Keratinocyte (primary cell): ENCODE measurements around the gene FGFR2.

Experiments used
- EZH2 ChIP-seq: IDR thresholded peaks from one replicate; pipeline ENCODE4 v1.6.1; 2012; ENCODE audit warnings: inconsistent platforms, mild to moderate bottlenecking, low read length, moderate library complexity
- TF ChIP-seq, protein P1 (sequence below), 3 experiments: IDR thresholded peaks in 1 of 3; conservative IDR thresholded peaks in 1 of 3; optimal IDR thresholded peaks in 1 of 3; 2 replicates in 2 of 3; 3 replicates in 1 of 3; pipeline versions ENCODE3 to v1.5.1; 2011; ENCODE audit warnings: low read length in 3 of 3, mild to moderate bottlenecking in 3 of 3, moderate library complexity in 2 of 3, control low read depth in 1 of 3, inconsistent platforms in 1 of 3; ENCODE audit not compliant: insufficient read depth in 2 of 3; ENCODE audit errors: extremely low read depth in 1 of 3

GRCh38 chr10:121453160-121453559 is 145.1 kb downstream of the FGFR2 start:
- TF ChIP-seq, protein P1, sequence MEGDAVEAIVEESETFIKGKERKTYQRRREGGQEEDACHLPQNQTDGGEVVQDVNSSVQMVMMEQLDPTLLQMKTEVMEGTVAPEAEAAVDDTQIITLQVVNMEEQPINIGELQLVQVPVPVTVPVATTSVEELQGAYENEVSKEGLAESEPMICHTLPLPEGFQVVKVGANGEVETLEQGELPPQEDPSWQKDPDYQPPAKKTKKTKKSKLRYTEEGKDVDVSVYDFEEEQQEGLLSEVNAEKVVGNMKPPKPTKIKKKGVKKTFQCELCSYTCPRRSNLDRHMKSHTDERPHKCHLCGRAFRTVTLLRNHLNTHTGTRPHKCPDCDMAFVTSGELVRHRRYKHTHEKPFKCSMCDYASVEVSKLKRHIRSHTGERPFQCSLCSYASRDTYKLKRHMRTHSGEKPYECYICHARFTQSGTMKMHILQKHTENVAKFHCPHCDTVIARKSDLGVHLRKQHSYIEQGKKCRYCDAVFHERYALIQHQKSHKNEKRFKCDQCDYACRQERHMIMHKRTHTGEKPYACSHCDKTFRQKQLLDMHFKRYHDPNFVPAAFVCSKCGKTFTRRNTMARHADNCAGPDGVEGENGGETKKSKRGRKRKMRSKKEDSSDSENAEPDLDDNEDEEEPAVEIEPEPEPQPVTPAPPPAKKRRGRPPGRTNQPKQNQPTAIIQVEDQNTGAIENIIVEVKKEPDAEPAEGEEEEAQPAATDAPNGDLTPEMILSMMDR (optimal IDR thresholded peaks at IDR 0.05 in 1 of 3, IDR thresholded peaks at IDR 0.05 in 1 of 3, conservative IDR thresholded peaks at IDR 0.05 in 1 of 3; ENCODE audit: extremely low read depth in 1 of 3, insufficient read depth in 2 of 3, low read length in 3 of 3): no peak
- TF ChIP-seq EZH2: no peak
